Metanephros (tissue), 2 donors: ENCODE measurements around the gene CACNB4. TPM values are rescaled to one million over a fixed set of nuclear protein-coding genes. Genes with fewer than 3 reads are reported as not detected.

Experiments
- small RNA-seq: library from RNA; depleted of rRNA; stranded (forward); fragments of <200 nt; gene quantifications from one replicate; pipeline ENCODE3, GENCODE V24; 2014; ENCODE audit warnings: low replicate concordance
- total RNA-seq: library from RNA; depleted of rRNA; stranded (reverse); fragments of >200 nt; gene quantifications from one replicate; pipeline ENCODE4 v1.2.3, GENCODE V29; 2014

The CACNB4 gene
- 15.1 TPM for total RNA-seq

DNA sequence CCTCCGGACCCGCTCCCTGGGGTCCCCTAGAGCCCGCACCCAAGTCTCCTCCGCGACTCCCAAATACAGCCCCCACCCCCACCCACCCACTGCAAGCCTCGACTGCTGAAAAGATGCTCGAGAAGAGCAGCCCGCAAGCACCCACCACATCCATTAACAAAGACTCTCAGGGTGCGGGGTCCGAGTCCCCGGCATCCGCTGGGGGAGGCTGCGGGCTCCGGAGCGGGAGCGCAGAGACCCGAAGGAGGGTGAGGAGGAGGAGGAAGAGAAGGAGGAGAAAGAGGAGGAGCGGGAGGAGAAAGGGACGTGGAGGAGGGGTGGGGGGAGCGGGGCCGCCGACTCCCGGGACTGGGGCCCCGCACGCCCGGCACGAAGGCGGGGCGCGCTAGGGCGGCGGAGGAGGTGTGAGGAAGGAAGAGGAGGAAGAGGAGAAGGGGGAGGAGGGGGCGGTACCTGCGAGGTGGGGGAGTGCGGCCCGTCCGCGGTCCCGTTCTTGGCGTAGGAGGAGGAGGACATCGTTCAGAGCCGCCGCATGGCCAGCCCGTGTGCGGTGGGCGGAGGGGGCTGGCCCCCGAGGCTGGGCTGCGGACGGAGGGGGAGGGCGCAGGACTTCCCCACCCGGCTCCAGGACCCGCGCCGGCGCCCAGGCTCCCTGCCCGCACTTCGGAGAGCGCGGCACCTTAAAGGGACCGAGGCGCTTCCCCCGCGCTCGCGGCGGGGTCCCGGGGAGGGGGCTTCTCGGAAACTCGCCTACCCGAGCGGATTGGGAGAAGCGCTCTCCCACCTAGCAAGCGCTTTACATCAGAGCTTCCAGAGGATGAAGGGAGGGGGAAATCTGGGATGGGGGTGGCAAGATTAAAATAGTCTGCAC is at the start of gene CACNB4:
Gene CACNB4 (minus strand): TSS at position 549 of the 871 bp plus-strand sequence.

DNA sequence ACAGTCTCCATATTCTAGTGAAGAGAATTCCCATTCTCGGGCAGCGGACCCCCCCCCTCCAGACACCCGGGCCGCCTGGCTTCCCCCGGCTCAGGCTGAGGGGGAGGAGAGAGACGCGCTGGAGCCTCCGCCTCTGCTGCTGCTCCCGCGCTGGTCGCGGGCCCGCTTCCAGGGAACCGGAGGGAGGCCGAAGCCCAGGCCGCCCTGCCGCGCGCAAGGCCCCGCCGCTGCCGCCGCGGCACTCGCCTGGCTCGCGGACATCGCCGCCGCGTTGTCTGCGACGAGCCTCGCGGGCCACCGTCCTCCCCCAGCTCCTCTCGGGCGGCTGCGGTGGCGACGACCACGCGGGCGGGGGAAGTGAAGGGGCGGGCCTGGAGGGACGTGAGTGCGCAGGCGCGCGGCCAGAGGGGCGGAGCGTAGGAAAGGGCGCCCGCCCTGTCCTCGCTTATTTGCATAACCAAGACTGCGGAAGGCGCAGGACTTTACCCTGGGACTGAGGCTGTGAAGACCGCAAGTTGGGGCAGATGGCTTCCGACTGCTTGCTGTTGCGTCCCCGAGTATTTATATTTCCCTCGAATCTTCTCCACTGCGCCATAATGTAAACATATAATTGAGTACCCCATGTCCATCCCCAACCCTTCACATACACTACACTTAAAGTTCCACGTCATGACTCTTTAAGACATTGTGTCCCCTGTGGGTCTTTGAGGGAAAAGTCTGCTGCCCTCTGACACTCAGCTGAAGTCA is 270.5 kb downstream of the CACNB4 start, which contains the start of gene ARL5A:
Gene ARL5A (minus strand): TSS at position 279 of the 747 bp plus-strand sequence. CDS start 245 bp downstream, at position 34.

Small RNA genes lying within 50 kb of the gene (small RNA-seq; reads per million reads assigned to genes)
- not detected for gene RPL30P2

Other genes with a start within 250 kb of the CACNB4 start
- 33.7 TPM for gene STAM2, start 76.7 kb upstream of the CACNB4 start, total RNA-seq
- 61.0 TPM for gene FMNL2, start 236.1 kb upstream of the CACNB4 start, total RNA-seq